HFF-Myc (cell line): Measurements from ENCODE around the gene KCNK13.
A peak's percentile ranks its signal among the peaks of the same experiment; 100 is the strongest.
"Not testable (repeated sequence)": the region's sequence is repeated elsewhere in the genome, so short reads cannot be mapped to it uniquely, and the experiment has no call there.

Source experiments
- DNase-seq: peaks from one replicate; pipeline ENCODE4 v3.0.0-alpha.2; 2011; ENCODE audit warnings: low read depth; ENCODE audit errors: extremely low read depth
- H3K4me3 ChIP-seq: replicated peaks from 2 replicates; pipeline ENCODE4 v1.5.1; 2011; ENCODE audit warnings: low read depth, mild to moderate bottlenecking, control low read depth, low read length
- CTCF ChIP-seq: IDR thresholded peaks from 2 replicates; pipeline ENCODE4 v1.5.1; 2012; ENCODE audit warnings: mild to moderate bottlenecking, low read depth, low read length, control low read depth; ENCODE audit errors: missing control alignments

The KCNK13 gene

DNA sequence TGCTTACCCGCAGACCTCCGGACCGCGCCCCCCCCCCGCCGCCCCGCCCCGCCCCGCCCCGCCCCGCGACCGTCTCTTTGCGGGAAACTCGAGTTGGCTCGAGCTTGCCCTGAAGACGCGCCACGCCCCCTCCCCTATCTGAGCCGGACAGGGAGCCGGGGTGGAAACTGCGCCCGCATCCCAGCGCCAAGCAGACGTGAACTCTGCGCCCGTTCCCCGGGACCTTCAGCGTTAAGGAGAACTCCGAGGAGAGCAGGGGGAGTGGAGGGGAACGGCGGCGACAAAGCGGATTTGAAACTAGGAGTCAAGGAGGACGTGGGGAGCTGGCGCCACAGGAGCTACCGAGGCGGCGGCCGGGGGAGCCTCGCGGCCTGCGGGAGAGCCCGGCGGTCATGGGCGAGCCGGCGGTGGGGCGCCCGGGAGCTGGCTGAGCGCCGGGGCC, at the start of gene KCNK13:
Gene KCNK13, plus strand, starts transcription at position 310 of the 442 bp plus-strand sequence. CDS start 212 bp downstream, outside the sequence.
- TF ChIP-seq CTCF = no peak
- no peak for DNase-seq
- peak within 1 kb of the TSS; percentile 35 for H3K4me3 ChIP-seq

DNA sequence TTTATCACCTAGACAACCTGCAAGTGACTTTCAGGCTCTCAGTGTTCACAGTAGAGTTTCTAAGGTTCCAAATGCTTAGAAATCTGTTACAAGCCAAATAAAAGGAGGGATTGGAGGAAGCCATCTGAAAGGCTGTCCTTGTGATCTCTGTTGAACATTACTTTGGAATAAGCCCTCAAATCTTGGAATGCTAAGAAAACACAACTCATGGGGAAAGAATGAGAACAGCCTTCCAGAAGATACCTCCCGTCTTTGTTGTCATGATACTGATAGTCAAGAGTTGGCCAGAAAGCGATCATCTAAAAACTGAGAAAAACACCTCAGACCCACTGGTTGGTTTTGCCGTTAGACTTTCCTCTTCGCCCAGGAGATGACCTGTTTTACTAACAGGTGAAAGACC, 44.4 kb upstream of the KCNK13 start:
- no peak for TF ChIP-seq CTCF

DNA sequence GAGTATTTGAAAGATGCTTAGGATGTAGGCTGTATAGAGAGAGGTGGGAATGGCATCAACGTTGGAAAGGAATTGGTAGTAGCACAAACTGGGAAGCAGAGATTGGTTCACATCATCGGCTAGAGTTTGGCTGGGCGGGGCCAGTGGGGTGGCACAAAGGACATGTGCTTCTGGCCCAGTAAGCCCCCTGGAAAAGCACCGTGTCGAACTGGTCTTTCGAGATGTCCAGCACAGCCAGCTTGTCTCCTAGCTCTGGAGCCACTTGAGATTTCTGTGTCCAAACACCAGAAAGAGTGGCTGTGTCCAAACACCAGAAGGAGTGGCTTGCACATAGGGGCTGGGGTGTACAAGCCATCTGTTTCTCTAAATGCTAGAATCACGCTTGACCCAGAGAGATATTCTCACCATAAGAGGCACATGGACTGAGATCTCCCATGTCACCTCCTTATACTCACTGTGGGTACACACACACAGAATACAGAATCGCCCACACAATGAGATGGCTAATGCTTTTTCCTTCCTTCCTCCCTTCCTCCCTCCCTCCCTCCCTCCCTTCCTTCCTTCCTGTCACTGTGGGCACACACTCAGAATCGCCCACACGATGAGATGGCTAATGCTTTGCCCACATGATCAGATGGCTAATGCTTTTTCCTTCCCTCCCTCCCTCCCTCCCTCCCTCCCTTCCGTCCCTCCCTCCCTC, 41.8 kb upstream of the KCNK13 start:
- no peak overlapping the region for H3K4me3 ChIP-seq
- TF ChIP-seq CTCF = no peak
- DNase-seq = no peak

More for the DNA sequence above, 44.4 kb upstream of the KCNK13 start:
- DNase-seq = no peak
- H3K4me3 ChIP-seq = no peak overlapping the region

GRCh38 chr14:90023176-90023896, 38.5 kb upstream of the KCNK13 start:
- no peak for TF ChIP-seq CTCF
- no peak for DNase-seq
- no peak overlapping the region for H3K4me3 ChIP-seq

GRCh38 chr14:90024910-90025309, 36.9 kb upstream of the KCNK13 start:
- DNase-seq = no peak
- no peak overlapping the region for H3K4me3 ChIP-seq
- no peak for TF ChIP-seq CTCF

DNA sequence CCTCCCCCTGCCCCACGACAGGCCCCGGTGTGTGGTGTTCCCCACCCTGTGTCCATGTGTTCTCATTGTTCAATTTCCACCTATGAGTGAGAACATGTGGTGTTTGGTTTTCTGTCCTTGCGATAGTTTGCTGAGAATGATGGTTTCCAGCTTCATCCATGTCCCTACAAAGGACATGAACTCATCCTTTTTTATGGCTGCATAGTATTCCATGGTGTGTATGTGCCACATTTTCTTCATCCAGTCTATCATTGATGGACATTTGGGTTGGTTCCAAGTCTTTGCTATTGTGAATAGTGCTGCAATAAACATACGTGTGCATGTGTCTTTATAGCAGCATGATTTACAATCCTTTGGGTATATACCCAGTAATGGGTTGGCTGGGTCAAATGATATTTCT, 35.2 kb upstream of the KCNK13 start:
- not testable (repeated sequence) for H3K4me3 ChIP-seq, DNase-seq

DNA sequence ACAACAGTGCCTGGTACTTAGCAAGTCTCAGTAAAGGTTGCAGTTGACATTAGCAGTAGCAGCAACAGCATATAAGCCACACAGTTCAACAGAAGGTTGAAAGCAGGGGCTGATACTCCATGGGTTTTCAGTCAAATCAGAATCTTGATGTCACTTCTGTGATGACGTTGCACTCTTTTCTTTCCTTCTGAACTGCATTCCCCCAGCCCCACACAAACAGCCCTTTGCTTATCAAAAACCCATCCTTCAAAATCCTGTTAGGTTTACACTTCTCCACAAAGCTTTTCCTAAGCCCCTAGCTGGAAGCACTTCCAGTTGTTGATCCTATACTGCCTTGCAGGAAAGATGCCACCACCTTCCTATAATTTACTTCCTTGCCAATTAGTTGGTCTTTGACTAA, 34.0 kb upstream of the KCNK13 start:
- no peak for DNase-seq

More for the DNA sequence above, 34.0 kb upstream of the KCNK13 start:
- H3K4me3 ChIP-seq = no peak overlapping the region
- no peak for TF ChIP-seq CTCF
